ENCODE measurements around the gene HSDL1. TPM values are rescaled to one million over a fixed set of nuclear protein-coding genes. Genes with fewer than 3 reads are reported as not detected.

The HSDL1 gene
- total RNA-seq, 1 experiment from 2014 or later: 34.2 TPM

- no CpG with 5 or more reads among the region's 18 CpGs for WGBS (ENCODE audit: extremely low coverage, insufficient read length, low lambda C conversion rate)
- no peak overlapping the region for H2BK12ac ChIP-seq (ENCODE audit: insufficient read length, low read depth, low read length)
- peaks cover 2 to 26% (median 23%) of the 10 kb centered on the region in 3 experiments; a peak in 6 of 7 replicates for H3K36me3 Mint-ChIP-seq (ENCODE audit: insufficient read depth in 1 of 3, low read depth in 3 of 3)
- no peak overlapping the region for H2AK5ac ChIP-seq (ENCODE audit: insufficient read length, low read length)
- no peak overlapping the region for H2BK15ac ChIP-seq (ENCODE audit: low read depth, low read length)
- no peaks in the 10 kb centered on the region for H4K20me1 ChIP-seq (ENCODE audit: control insufficient read depth, insufficient read depth, insufficient read length)
- no peaks in the 10 kb centered on the region for H3K79me2 ChIP-seq (ENCODE audit: insufficient read depth, low read length)
- H3K23ac ChIP-seq (ENCODE audit: insufficient read length, low read depth, low read length): no peak overlapping the region
- H3K9ac ChIP-seq (ENCODE audit: extremely low read depth, insufficient read length, low read length): no peak overlapping the region
- no peaks in the 10 kb centered on the region for H3K9me3 Mint-ChIP-seq
- no peaks in the 10 kb centered on the region for H3K9me3 ChIP-seq (ENCODE audit: control insufficient read depth, low read depth, low read length)
- no peaks in the 10 kb centered on the region for H3K27me3 ChIP-seq (ENCODE audit: insufficient read depth, low read length)
- H3K27ac ChIP-seq (ENCODE audit: insufficient read length, low read depth, low read length): no peak overlapping the region
- no peak overlapping the region for H2BK120ac ChIP-seq (ENCODE audit: low read depth, low read length, poor library complexity, severe bottlenecking)
- DNase-seq: no peak
- H3K4me1 Mint-ChIP-seq: peaks cover 4 to 5% of the 10 kb centered on the region in 2 experiments
- H3K27me3 Mint-ChIP-seq (ENCODE audit: low read depth): peaks cover 5% of the 10 kb centered on the region; the same call in 1 of the 2 replicates
- H3K4me2 ChIP-seq (ENCODE audit: insufficient read depth, insufficient read length, low read length): no peak overlapping the region
- no peaks in the 10 kb centered on the region for H3K23me2 ChIP-seq (ENCODE audit: insufficient read length, low read depth, low read length, poor library complexity, severe bottlenecking)
- peak overlapping the region in 2 of 3 experiments; percentile 34 to 66; a peak in 2 of 7 replicates for H3K27ac Mint-ChIP-seq
- no peaks in the 10 kb centered on the region for H3K79me1 ChIP-seq (ENCODE audit: insufficient read depth, low read depth, low read length, poor library complexity, severe bottlenecking)
- H3K4me3 Mint-ChIP-seq: no peak overlapping the region
- H3T11ph ChIP-seq (ENCODE audit: low read length): no peak overlapping the region
- H3K4me1 ChIP-seq (ENCODE audit: insufficient read depth, low read length): no peaks in the 10 kb centered on the region
- H4K91ac ChIP-seq (ENCODE audit: insufficient read length, low read depth, low read length): no peak overlapping the region
- H4K5ac ChIP-seq (ENCODE audit: insufficient read length, low read depth, low read length): no peak overlapping the region
- no peak overlapping the region; the same call in 1 of the 2 replicates for H3K14ac ChIP-seq (ENCODE audit: insufficient read depth, low read length)
- no peak for TF ChIP-seq CTCF (conservative IDR thresholded peaks at IDR 0.05)
- H3K18ac ChIP-seq (ENCODE audit: insufficient read length, low read depth, low read length): no peak overlapping the region
- no peak overlapping the region for H4K8ac ChIP-seq (replicated peaks; ENCODE audit: insufficient read length, low read depth, low read length)
- no peak overlapping the region for H2BK20ac ChIP-seq (ENCODE audit: low read depth, low read length, poor library complexity, severe bottlenecking)
- H3K4ac ChIP-seq (ENCODE audit: low read depth, low read length): no peak overlapping the region
- H3K56ac ChIP-seq (ENCODE audit: insufficient read length, low read depth, low read length): no peak overlapping the region
- no peak overlapping the region for H2BK5ac ChIP-seq (ENCODE audit: insufficient read length, low read length)
- no peak overlapping the region for H2AFZ ChIP-seq (ENCODE audit: low read length)
Observed at GRCh38 chr16:84176192-84177053, 31.4 kb upstream of the HSDL1 start.

All from H9 (cell line).